ENCODE results near the gene DNAH8. TPM values are rescaled to one million over a fixed set of nuclear protein-coding genes. Genes with fewer than 3 reads are reported as not detected.

DNAH8 gene
- total and polyA plus RNA-seq, 4 experiments from 2014 or later: 0.04 to 0.17 (median 0.09) TPM; not detected in 1

GRCh38 chr6:38724343-38724742 is 9.2 kb downstream of the DNAH8 start:
- H3K27ac ChIP-seq (ENCODE audit: low read depth, low read length): no peak overlapping the region
- Mint-ChIP-seq H3K4me1 (peaks cover 0 to 6% (median 3%) of the 10 kb centered on the region in 4 donors), H3K9me3 (peaks cover 0 to 9% (median 5%) of the 10 kb centered on the region in 8 donors), H3K4me3 (no peak overlapping the region), H3K27me3 (peaks cover 4 to 12% of the 10 kb centered on the region in 2 donors), H3K36me3 (peaks cover 0 to 7% of the 10 kb centered on the region in 2 donors), H3K27ac (no peak overlapping the region)
- no peaks in the 10 kb centered on the region for H3K36me3 ChIP-seq (ENCODE audit: insufficient read depth, low read length)
- no peaks in the 10 kb centered on the region for H3K27me3 ChIP-seq (ENCODE audit: insufficient read depth, low read length)
- intact Hi-C loops (cut with micrococcal nuclease): no loop called here
- no peak for DNase-seq
- H3K4me1 ChIP-seq (ENCODE audit: insufficient read depth, low read length): no peaks in the 10 kb centered on the region
- ChIA-PET CTCF (ENCODE audit: partially characterized antibody) (interaction anchor here (1.3 kb wide), 1 partner anchor 230 kb away, joined by 4 read pairs; no protein-coding TSS in a partner anchor), POLR2A (ENCODE audit: partially characterized antibody) (no interaction called here)
- no peak overlapping the region for H3K4me3 ChIP-seq (ENCODE audit: low read length in 2 of 2)
- no peaks in the 10 kb centered on the region for H3K9me3 ChIP-seq (ENCODE audit: control insufficient read depth in 1 of 2, low read length in 2 of 2)

GRCh38 chr6:38725414-38726183 is 10.5 kb downstream of the DNAH8 start:
- CTCF ChIA-PET (ENCODE audit: partially characterized antibody): interaction anchor here (1.3 kb wide), 1 partner anchor 231 kb away, joined by 4 read pairs; no protein-coding TSS in a partner anchor

GRCh38 chr6:38728203-38728602 is 13.1 kb downstream of the DNAH8 start:
- Mint-ChIP-seq H3K27ac (no peak overlapping the region), H3K9me3 (no peaks in the 10 kb centered on the region)
- intact Hi-C loops (cut with micrococcal nuclease): no loop called here

More at GRCh38 chr6:38725414-38726183, 10.5 kb downstream of the DNAH8 start:
- no peak overlapping the region for H3K27ac ChIP-seq (ENCODE audit: low read depth, low read length)
- DNase-seq: no peak
- peaks cover 0 to 6% (median 3%) of the 10 kb centered on the region in 4 donors for H3K4me1 Mint-ChIP-seq
- H3K4me3 Mint-ChIP-seq: no peak overlapping the region
- H3K27ac Mint-ChIP-seq: no peak overlapping the region
- H3K9me3 Mint-ChIP-seq: peaks cover 0 to 6% (median 3%) of the 10 kb centered on the region in 8 donors
- POLR2A ChIA-PET (ENCODE audit: partially characterized antibody): no interaction called here
- no peak overlapping the region for H3K4me3 ChIP-seq (ENCODE audit: low read length in 2 of 2)
- H3K4me1 ChIP-seq (ENCODE audit: insufficient read depth, low read length): no peaks in the 10 kb centered on the region
- intact Hi-C loops (cut with micrococcal nuclease): no loop called here
- H3K36me3 Mint-ChIP-seq: peaks cover 0 to 4% of the 10 kb centered on the region in 2 donors
- peaks cover 0 to 6% of the 10 kb centered on the region in 2 donors for H3K27me3 Mint-ChIP-seq
- no peaks in the 10 kb centered on the region for H3K36me3 ChIP-seq (ENCODE audit: insufficient read depth, low read length)
- H3K27me3 ChIP-seq (ENCODE audit: insufficient read depth, low read length): no peaks in the 10 kb centered on the region
- H3K9me3 ChIP-seq (ENCODE audit: control insufficient read depth in 1 of 2, low read length in 2 of 2): no peaks in the 10 kb centered on the region

GRCh38 chr6:38730140-38730862 is 15.2 kb downstream of the DNAH8 start:
- Histone ChIP-seq H3K4me1 (ENCODE audit: insufficient read depth, low read length) (no peaks in the 10 kb centered on the region), H3K9me3 (ENCODE audit: control insufficient read depth in 1 of 2, low read length in 2 of 2) (no peaks in the 10 kb centered on the region), H3K4me3 (ENCODE audit: low read length in 2 of 2) (no peak overlapping the region), H3K27me3 (ENCODE audit: insufficient read depth, low read length) (no peaks in the 10 kb centered on the region), H3K27ac (ENCODE audit: low read depth, low read length) (no peak overlapping the region), H3K36me3 (ENCODE audit: insufficient read depth, low read length) (no peaks in the 10 kb centered on the region)
- ChIA-PET POLR2A (ENCODE audit: partially characterized antibody) (no interaction called here), CTCF (ENCODE audit: partially characterized antibody) (no interaction called here)
- no peaks in the 10 kb centered on the region for H3K36me3 Mint-ChIP-seq
- peaks cover 5 to 7% of the 10 kb centered on the region in 2 donors for H3K27me3 Mint-ChIP-seq
- no peak overlapping the region for H3K4me3 Mint-ChIP-seq
- H3K9me3 Mint-ChIP-seq: peaks cover 0 to 4% (median under 1%) of the 10 kb centered on the region in 8 donors
- H3K27ac Mint-ChIP-seq: no peak overlapping the region
- peaks cover 0 to 4% (median 2%) of the 10 kb centered on the region in 4 donors for H3K4me1 Mint-ChIP-seq
- no peak for DNase-seq
- intact Hi-C loops (cut with micrococcal nuclease): no loop called here

More at GRCh38 chr6:38728203-38728602, 13.1 kb downstream of the DNAH8 start:
- Histone ChIP-seq H3K27ac (ENCODE audit: low read depth, low read length) (no peak overlapping the region), H3K4me3 (ENCODE audit: low read length in 2 of 2) (no peak overlapping the region), H3K9me3 (ENCODE audit: control insufficient read depth in 1 of 2, low read length in 2 of 2) (no peaks in the 10 kb centered on the region), H3K27me3 (ENCODE audit: insufficient read depth, low read length) (no peaks in the 10 kb centered on the region), H3K36me3 (ENCODE audit: insufficient read depth, low read length) (no peaks in the 10 kb centered on the region), H3K4me1 (ENCODE audit: insufficient read depth, low read length) (no peaks in the 10 kb centered on the region)
- ChIA-PET POLR2A (ENCODE audit: partially characterized antibody) (no interaction called here), CTCF (ENCODE audit: partially characterized antibody) (no interaction called here)
- Mint-ChIP-seq H3K4me1 (peaks cover 0 to 6% (median 3%) of the 10 kb centered on the region in 4 donors), H3K36me3 (no peaks in the 10 kb centered on the region), H3K4me3 (no peak overlapping the region), H3K27me3 (peaks cover 2 to 5% of the 10 kb centered on the region in 2 donors)
- no peak for DNase-seq

- no peaks in the 10 kb centered on the region for H3K9me3 ChIP-seq (ENCODE audit: control insufficient read depth in 1 of 2, low read length in 2 of 2)
- intact Hi-C loops (cut with micrococcal nuclease): no loop called here
- peaks cover 0 to 10% (median 4%) of the 10 kb centered on the region in 8 donors for H3K9me3 Mint-ChIP-seq
- no peaks in the 10 kb centered on the region for H3K36me3 ChIP-seq (ENCODE audit: insufficient read depth, low read length)
- no peak overlapping the region for H3K4me3 ChIP-seq (ENCODE audit: low read length in 2 of 2)
- no peak overlapping the region for H3K27ac ChIP-seq (ENCODE audit: low read depth, low read length)
- ChIA-PET CTCF (ENCODE audit: partially characterized antibody) (no interaction called here), POLR2A (ENCODE audit: partially characterized antibody) (no interaction called here)
- H3K27ac Mint-ChIP-seq: no peak overlapping the region
- DNase-seq: no peak
- no peak overlapping the region for H3K4me3 Mint-ChIP-seq
- H3K4me1 ChIP-seq (ENCODE audit: insufficient read depth, low read length): no peaks in the 10 kb centered on the region
- H3K36me3 Mint-ChIP-seq: no peaks in the 10 kb centered on the region
- no peaks in the 10 kb centered on the region for H3K27me3 ChIP-seq (ENCODE audit: insufficient read depth, low read length)
- peaks cover 16 to 19% of the 10 kb centered on the region in 2 donors for H3K27me3 Mint-ChIP-seq
- no peaks in the 10 kb centered on the region for H3K4me1 Mint-ChIP-seq
Observed at GRCh38 chr6:38736951-38737350, 21.8 kb downstream of the DNAH8 start.

GRCh38 chr6:38738261-38738660 is 23.1 kb downstream of the DNAH8 start:
- H3K27ac Mint-ChIP-seq: no peak overlapping the region

GRCh38 chr6:38739532-38739931 is 24.4 kb downstream of the DNAH8 start:
- H3K36me3 ChIP-seq (ENCODE audit: insufficient read depth, low read length): no peaks in the 10 kb centered on the region
- peaks cover 15 to 21% of the 10 kb centered on the region in 2 donors for H3K27me3 Mint-ChIP-seq
- CTCF ChIA-PET (ENCODE audit: partially characterized antibody): no interaction called here
- POLR2A ChIA-PET (ENCODE audit: partially characterized antibody): no interaction called here
- no peaks in the 10 kb centered on the region for H3K36me3 Mint-ChIP-seq
- H3K4me3 Mint-ChIP-seq: no peak overlapping the region
- peaks cover 0 to 10% (median 4%) of the 10 kb centered on the region in 8 donors for H3K9me3 Mint-ChIP-seq
- H3K27ac Mint-ChIP-seq: no peak overlapping the region
- H3K27ac ChIP-seq (ENCODE audit: low read depth, low read length): no peak overlapping the region
- no peaks in the 10 kb centered on the region for H3K9me3 ChIP-seq (ENCODE audit: control insufficient read depth in 1 of 2, low read length in 2 of 2)
- no peak for DNase-seq
- no peaks in the 10 kb centered on the region for H3K4me1 ChIP-seq (ENCODE audit: insufficient read depth, low read length)
- no peak overlapping the region for H3K4me3 ChIP-seq (ENCODE audit: low read length in 2 of 2)
- H3K27me3 ChIP-seq (ENCODE audit: insufficient read depth, low read length): no peaks in the 10 kb centered on the region
- intact Hi-C loops (cut with micrococcal nuclease): no loop called here
- no peaks in the 10 kb centered on the region for H3K4me1 Mint-ChIP-seq

More at GRCh38 chr6:38738261-38738660, 23.1 kb downstream of the DNAH8 start:
- H3K36me3 Mint-ChIP-seq: no peaks in the 10 kb centered on the region
- POLR2A ChIA-PET (ENCODE audit: partially characterized antibody): no interaction called here
- intact Hi-C loops (cut with micrococcal nuclease): no loop called here
- peaks cover 12 to 19% of the 10 kb centered on the region in 2 donors for H3K27me3 Mint-ChIP-seq
- H3K36me3 ChIP-seq (ENCODE audit: insufficient read depth, low read length): no peaks in the 10 kb centered on the region
- no peaks in the 10 kb centered on the region for H3K27me3 ChIP-seq (ENCODE audit: insufficient read depth, low read length)
- CTCF ChIA-PET (ENCODE audit: partially characterized antibody): interaction anchor here (1.0 kb wide), 1 partner anchor 9 kb away, joined by 3 read pairs; no protein-coding TSS in a partner anchor
- no peak overlapping the region for H3K4me3 ChIP-seq (ENCODE audit: low read length in 2 of 2)
- no peak for DNase-seq
- no peaks in the 10 kb centered on the region for H3K4me1 Mint-ChIP-seq
- no peaks in the 10 kb centered on the region for H3K9me3 ChIP-seq (ENCODE audit: control insufficient read depth in 1 of 2, low read length in 2 of 2)
- H3K4me1 ChIP-seq (ENCODE audit: insufficient read depth, low read length): no peaks in the 10 kb centered on the region
- no peak overlapping the region for H3K4me3 Mint-ChIP-seq
- H3K27ac ChIP-seq (ENCODE audit: low read depth, low read length): no peak overlapping the region
- peaks cover 0 to 10% (median 4%) of the 10 kb centered on the region in 8 donors for H3K9me3 Mint-ChIP-seq

Measured in CD4-positive, alpha-beta memory T cell (primary cell).